ENCODE measurements around the gene PSMD3.

DNA sequence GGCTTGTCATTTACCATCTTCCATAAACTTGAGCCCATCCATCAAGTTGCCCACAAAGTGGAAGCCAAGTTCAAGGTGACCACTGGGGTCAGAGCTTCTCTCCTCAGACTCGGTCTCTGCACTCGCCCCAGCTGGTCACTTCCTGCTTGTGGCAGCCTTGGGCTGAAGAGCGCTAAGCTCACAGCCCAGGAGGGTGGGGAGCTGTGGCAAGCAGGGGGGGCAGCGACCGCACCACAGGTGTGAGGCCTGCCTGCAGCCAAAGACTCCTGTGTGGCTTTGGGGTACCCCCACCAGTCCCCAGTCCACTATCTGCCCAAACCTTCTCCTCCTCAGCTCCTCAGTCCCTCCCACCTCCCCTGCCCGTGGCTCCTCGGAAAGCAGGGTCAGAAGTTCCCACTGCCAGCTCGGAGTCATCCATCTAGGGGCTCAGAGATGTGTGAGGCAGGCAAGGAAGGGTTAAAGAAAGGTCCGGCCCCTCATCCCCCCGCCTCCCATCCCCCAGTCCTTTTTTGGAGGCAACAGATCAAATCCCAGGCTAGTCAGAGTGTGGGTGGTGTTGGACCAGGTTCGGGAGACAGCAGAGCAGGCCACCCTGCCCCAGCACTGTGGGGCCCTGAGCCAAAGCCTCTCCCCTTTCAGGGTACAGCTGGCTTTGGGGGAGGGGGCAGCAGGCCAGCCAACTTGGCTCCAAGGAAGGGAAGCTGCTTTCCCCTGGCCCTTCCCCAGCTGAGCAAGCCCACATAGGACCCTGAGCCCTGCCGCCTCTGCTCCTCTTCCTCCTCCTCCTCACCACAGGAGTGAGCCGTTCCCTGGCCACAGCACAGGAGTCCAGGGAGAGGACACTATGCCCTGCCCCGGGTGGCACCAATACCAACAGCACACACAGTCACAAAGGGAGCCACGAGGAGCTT is 37.9 kb downstream of the PSMD3 start:
- TF ChIP-seq, protein P1, sequence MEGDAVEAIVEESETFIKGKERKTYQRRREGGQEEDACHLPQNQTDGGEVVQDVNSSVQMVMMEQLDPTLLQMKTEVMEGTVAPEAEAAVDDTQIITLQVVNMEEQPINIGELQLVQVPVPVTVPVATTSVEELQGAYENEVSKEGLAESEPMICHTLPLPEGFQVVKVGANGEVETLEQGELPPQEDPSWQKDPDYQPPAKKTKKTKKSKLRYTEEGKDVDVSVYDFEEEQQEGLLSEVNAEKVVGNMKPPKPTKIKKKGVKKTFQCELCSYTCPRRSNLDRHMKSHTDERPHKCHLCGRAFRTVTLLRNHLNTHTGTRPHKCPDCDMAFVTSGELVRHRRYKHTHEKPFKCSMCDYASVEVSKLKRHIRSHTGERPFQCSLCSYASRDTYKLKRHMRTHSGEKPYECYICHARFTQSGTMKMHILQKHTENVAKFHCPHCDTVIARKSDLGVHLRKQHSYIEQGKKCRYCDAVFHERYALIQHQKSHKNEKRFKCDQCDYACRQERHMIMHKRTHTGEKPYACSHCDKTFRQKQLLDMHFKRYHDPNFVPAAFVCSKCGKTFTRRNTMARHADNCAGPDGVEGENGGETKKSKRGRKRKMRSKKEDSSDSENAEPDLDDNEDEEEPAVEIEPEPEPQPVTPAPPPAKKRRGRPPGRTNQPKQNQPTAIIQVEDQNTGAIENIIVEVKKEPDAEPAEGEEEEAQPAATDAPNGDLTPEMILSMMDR (IDR thresholded peaks at IDR 0.05): no peak
- no peak for TF ChIP-seq ZFX (IDR thresholded peaks at IDR 0.05; ENCODE audit: borderline replicate concordance)
